Stromal cell of bone marrow (primary cell): ENCODE results near the gene MTARC1.

Experiments
- DNase-seq: peaks from one replicate; pipeline ENCODE4 v3.0.0-alpha.2; 2012; ENCODE audit warnings: low read depth

Gene MTARC1

GRCh38 chr1:220833436-220833835 is 46.7 kb downstream of the MTARC1 start:
- DNase-seq, result no peak

- DNase-seq, result peak; percentile 72
Observed at GRCh38 chr1:220834155-220834870, 47.6 kb downstream of the MTARC1 start.
